Liver (tissue), 3 donors: ENCODE data around the gene MYO16.

Experiments
- EGR1 ChIP-seq, 2 donors: IDR thresholded peaks; 2 replicates each; pipeline ENCODE4 v1.6.1; 2016 to 2018; ENCODE audit warnings: antibody characterized with exemption in 2 of 2, low read depth in 2 of 2
- FOXA1 ChIP-seq: IDR thresholded peaks from 2 replicates; pipeline ENCODE4 v1.6.1; 2016; ENCODE audit warnings: antibody characterized with exemption
- GABPA ChIP-seq, 2 donors: IDR thresholded peaks in 1 of 2; conservative IDR thresholded peaks in 1 of 2; 2 replicates each; pipeline ENCODE4 v1.6.1; 2016; ENCODE audit warnings: antibody characterized with exemption in 2 of 2, mild to moderate bottlenecking in 1 of 2, moderate library complexity in 1 of 2
- JUND ChIP-seq, 2 donors: IDR thresholded peaks; 2 replicates each; pipeline ENCODE4 v1.6.1; 2016; ENCODE audit warnings: antibody characterized with exemption in 2 of 2
- RAD21 ChIP-seq, 2 donors: IDR thresholded peaks; 2 replicates each; pipeline ENCODE4 v1.6.1; 2016; ENCODE audit warnings: antibody characterized with exemption in 2 of 2, mild to moderate bottlenecking in 2 of 2
- TAF1 ChIP-seq: conservative IDR thresholded peaks from 2 replicates; pipeline ENCODE4 v1.6.1; 2016; ENCODE audit warnings: antibody characterized with exemption, mild to moderate bottlenecking
- YY1 ChIP-seq: IDR thresholded peaks from 2 replicates; pipeline ENCODE4 v1.6.1; 2016; ENCODE audit warnings: antibody characterized with exemption, mild to moderate bottlenecking
- TF ChIP-seq, protein P1 (sequence below): fragments of 150-350 bp; IDR thresholded peaks from 2 replicates; pipeline ENCODE4 v1.5.1; 2017; ENCODE audit warnings: improper control_type of control experiment, low read depth, low read length; ENCODE audit not compliant: missing input control
- TF ChIP-seq, protein P2 (sequence below): IDR thresholded peaks from 2 replicates; pipeline ENCODE4 v1.6.1; 2016; ENCODE audit warnings: antibody characterized with exemption, mild to moderate bottlenecking
- TF ChIP-seq, protein P3 (sequence below): IDR thresholded peaks from 2 replicates; pipeline ENCODE4 v1.6.1; 2016; ENCODE audit warnings: antibody characterized with exemption
- TF ChIP-seq, protein P4 (sequence below): IDR thresholded peaks from 2 replicates; pipeline ENCODE4 v1.6.1; 2016; ENCODE audit warnings: antibody characterized with exemption
- donor health status: healthy.
- donor health status: healthy.

DNA sequence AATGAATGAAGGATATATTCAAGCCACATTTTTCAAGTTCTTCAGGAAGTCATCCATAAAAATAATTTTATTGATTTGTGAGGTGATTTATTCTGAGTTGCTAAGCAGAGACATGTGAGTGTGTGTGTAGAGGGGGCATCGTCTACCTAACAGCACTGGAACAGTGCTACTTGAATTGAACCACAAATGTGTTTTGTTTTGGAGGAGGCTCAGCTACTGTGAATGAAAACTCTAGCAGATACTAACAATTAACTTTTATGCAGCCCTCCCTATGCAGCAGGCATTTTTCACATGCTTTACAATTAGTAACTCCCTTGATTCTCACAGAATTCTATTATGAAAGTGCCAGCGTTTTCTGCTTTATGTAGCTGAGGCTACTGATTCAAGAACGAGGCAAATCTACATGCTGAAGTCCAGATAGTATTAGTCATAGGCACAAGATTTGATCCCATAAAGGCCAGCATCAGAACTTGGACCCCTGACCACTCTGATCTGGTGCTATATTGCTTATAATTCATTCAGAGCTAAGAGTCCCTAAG, 103.7 kb downstream of the MYO16 start:
- TF ChIP-seq, protein P1, sequence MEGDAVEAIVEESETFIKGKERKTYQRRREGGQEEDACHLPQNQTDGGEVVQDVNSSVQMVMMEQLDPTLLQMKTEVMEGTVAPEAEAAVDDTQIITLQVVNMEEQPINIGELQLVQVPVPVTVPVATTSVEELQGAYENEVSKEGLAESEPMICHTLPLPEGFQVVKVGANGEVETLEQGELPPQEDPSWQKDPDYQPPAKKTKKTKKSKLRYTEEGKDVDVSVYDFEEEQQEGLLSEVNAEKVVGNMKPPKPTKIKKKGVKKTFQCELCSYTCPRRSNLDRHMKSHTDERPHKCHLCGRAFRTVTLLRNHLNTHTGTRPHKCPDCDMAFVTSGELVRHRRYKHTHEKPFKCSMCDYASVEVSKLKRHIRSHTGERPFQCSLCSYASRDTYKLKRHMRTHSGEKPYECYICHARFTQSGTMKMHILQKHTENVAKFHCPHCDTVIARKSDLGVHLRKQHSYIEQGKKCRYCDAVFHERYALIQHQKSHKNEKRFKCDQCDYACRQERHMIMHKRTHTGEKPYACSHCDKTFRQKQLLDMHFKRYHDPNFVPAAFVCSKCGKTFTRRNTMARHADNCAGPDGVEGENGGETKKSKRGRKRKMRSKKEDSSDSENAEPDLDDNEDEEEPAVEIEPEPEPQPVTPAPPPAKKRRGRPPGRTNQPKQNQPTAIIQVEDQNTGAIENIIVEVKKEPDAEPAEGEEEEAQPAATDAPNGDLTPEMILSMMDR, result no peak
- TF ChIP-seq, protein P2, sequence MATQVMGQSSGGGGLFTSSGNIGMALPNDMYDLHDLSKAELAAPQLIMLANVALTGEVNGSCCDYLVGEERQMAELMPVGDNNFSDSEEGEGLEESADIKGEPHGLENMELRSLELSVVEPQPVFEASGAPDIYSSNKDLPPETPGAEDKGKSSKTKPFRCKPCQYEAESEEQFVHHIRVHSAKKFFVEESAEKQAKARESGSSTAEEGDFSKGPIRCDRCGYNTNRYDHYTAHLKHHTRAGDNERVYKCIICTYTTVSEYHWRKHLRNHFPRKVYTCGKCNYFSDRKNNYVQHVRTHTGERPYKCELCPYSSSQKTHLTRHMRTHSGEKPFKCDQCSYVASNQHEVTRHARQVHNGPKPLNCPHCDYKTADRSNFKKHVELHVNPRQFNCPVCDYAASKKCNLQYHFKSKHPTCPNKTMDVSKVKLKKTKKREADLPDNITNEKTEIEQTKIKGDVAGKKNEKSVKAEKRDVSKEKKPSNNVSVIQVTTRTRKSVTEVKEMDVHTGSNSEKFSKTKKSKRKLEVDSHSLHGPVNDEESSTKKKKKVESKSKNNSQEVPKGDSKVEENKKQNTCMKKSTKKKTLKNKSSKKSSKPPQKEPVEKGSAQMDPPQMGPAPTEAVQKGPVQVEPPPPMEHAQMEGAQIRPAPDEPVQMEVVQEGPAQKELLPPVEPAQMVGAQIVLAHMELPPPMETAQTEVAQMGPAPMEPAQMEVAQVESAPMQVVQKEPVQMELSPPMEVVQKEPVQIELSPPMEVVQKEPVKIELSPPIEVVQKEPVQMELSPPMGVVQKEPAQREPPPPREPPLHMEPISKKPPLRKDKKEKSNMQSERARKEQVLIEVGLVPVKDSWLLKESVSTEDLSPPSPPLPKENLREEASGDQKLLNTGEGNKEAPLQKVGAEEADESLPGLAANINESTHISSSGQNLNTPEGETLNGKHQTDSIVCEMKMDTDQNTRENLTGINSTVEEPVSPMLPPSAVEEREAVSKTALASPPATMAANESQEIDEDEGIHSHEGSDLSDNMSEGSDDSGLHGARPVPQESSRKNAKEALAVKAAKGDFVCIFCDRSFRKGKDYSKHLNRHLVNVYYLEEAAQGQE, result no peak
- no peak for TF ChIP-seq RAD21 (IDR thresholded peaks at IDR 0.05)
- TF ChIP-seq JUND (IDR thresholded peaks at IDR 0.05), result no peak
- TF ChIP-seq, protein P3, sequence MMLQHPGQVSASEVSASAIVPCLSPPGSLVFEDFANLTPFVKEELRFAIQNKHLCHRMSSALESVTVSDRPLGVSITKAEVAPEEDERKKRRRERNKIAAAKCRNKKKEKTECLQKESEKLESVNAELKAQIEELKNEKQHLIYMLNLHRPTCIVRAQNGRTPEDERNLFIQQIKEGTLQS, result no peak
- TF ChIP-seq EGR1 (IDR thresholded peaks at IDR 0.05; ENCODE audit: low read depth in 2 of 2), result no peak
- TF ChIP-seq FOXA1, result no peak
- TF ChIP-seq, protein P4, sequence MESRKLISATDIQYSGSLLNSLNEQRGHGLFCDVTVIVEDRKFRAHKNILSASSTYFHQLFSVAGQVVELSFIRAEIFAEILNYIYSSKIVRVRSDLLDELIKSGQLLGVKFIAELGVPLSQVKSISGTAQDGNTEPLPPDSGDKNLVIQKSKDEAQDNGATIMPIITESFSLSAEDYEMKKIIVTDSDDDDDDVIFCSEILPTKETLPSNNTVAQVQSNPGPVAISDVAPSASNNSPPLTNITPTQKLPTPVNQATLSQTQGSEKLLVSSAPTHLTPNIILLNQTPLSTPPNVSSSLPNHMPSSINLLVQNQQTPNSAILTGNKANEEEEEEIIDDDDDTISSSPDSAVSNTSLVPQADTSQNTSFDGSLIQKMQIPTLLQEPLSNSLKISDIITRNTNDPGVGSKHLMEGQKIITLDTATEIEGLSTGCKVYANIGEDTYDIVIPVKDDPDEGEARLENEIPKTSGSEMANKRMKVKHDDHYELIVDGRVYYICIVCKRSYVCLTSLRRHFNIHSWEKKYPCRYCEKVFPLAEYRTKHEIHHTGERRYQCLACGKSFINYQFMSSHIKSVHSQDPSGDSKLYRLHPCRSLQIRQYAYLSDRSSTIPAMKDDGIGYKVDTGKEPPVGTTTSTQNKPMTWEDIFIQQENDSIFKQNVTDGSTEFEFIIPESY, result no peak
- TF ChIP-seq TAF1, result no peak
- TF ChIP-seq GABPA (IDR thresholded peaks at IDR 0.05 in 1 of 2, conservative IDR thresholded peaks at IDR 0.05 in 1 of 2), result no peak
- TF ChIP-seq YY1, result no peak
